Ovary (tissue), 9 donors: ENCODE data around the gene SWAP70. TPM values are rescaled to one million over a fixed set of nuclear protein-coding genes. Genes with fewer than 3 reads are reported as not detected.
"Not testable (repeated sequence)": the region's sequence is repeated elsewhere in the genome, so short reads cannot be mapped to it uniquely, and the experiment has no call there.

Source experiments
- DNase-seq, 5 donors: peaks; one replicate each; pipeline ENCODE4 v3.0.0-alpha.2; 2019 to 2020
- H3K27ac ChIP-seq, 2 donors: fragments of 200-600 bp; one replicate each; pipeline versions ENCODE4 v1.5.1 to v1.8.0; 2019 to 2022
- H3K27me3 ChIP-seq: fragments of 200-600 bp; one replicate; pipeline ENCODE4 v1.8.0; 2022
- H3K36me3 ChIP-seq: fragments of 200-600 bp; sonication (generic); one replicate; pipeline ENCODE4 v1.5.1; 2019
- H3K4me1 ChIP-seq: one replicate; pipeline ENCODE4 v1.8.1; 2013; ENCODE audit warnings: mild to moderate bottlenecking, moderate library complexity; ENCODE audit not compliant: insufficient read depth
- H3K4me3 ChIP-seq: fragments of 200-600 bp; sonication (generic); one replicate; pipeline ENCODE4 v1.5.1; 2017
- H3K9me3 ChIP-seq, 2 donors: fragments of 200-600 bp in 1 of 2; sonication (generic) in 1 of 2; one replicate each; pipeline versions ENCODE4 v1.5.1 to v1.8.1; 2013 to 2019; ENCODE audit warnings: mild to moderate bottlenecking in 1 of 2, moderate library complexity in 1 of 2
- EP300 ChIP-seq: sonication (generic); formaldehyde crosslinking; IDR thresholded peaks from one replicate; pipeline ENCODE4 v1.6.1; 2017; ENCODE audit warnings: antibody characterized with exemption
- POLR2A ChIP-seq: fragments of 450-650 bp; IDR thresholded peaks from one replicate; pipeline ENCODE4 v1.6.1; 2017; ENCODE audit warnings: antibody characterized with exemption, mild to moderate bottlenecking, moderate library complexity
- WGBS, 3 donors: extraction: QIAGEN DNeasy Blood & Tissue Kit in 1 of 3; methylation state at CpG; one replicate each; pipeline versions ENCODE4 v1.1.5 to v1.1.7; 2013 to 2017; 5-methylcytosine and 5-hydroxymethylcytosine counted together
- intact Hi-C, 4 donors: fragments of 100-400 bp; cut with DNase I; formaldehyde crosslinking; loops; one replicate each; pipeline versions ENCODE4 v1.11.0 to v1.15.1; 2022 to 2023
- polyA plus RNA-seq, 2 donors: library from polyadenylated mRNA; stranded (reverse); fragments of 200-250 nt in 1 of 2; fragments of 350-450 nt in 1 of 2; fragmentation: Illumina TruSeq in 1 of 2; extraction: RNeasy Lipid Tissue Mini Kit (QIAGEN cat#74804) in 1 of 2; gene quantifications; one replicate each; pipeline ENCODE4 v1.2.3, GENCODE V29; 2013 to 2014
- total RNA-seq, 7 donors: library from RNA; depleted of rRNA in 2 of 7; stranded (reverse); fragments of >200 nt in 2 of 7; fragmentation: NEBNext Ultra II Directional in 3 of 7; extraction: Animal tissue kit (Norgen Biotek cat#: 25700) in 3 of 7; gene quantifications; one replicate each; pipeline versions ENCODE4 v1.1.0 to v1.2.4, GENCODE V29; 2016 to 2023
- TF ChIP-seq, protein P1 (sequence below), 3 donors: fragments of 450-650 bp in 2 of 3; fragments of 200-600 bp in 1 of 3; IDR thresholded peaks; one replicate each; pipeline versions ENCODE4 v1.5.1 to v1.8.0; 2016 to 2022; ENCODE audit warnings: antibody characterized with exemption in 3 of 3, mild to moderate bottlenecking in 1 of 3
- donor health status: DM: no; HTN: no; CAD: no; lungs with moderate emphysema.
- donor health status: DM: no; HTN: no; CAD: no.
- donor health status: Bipolar disorder and iron deficiency.
- donor health status: DM: yes; HTN: yes; CAD: no.
- donor health status: DM: no; HTN: no; CAD: no.
- donor health status: DM: yes; HTN: yes; CAD: no.

Gene SWAP70
- total and polyA plus RNA-seq, 9 donors: 14.1 to 23.7 (median 19.8) TPM

DNA sequence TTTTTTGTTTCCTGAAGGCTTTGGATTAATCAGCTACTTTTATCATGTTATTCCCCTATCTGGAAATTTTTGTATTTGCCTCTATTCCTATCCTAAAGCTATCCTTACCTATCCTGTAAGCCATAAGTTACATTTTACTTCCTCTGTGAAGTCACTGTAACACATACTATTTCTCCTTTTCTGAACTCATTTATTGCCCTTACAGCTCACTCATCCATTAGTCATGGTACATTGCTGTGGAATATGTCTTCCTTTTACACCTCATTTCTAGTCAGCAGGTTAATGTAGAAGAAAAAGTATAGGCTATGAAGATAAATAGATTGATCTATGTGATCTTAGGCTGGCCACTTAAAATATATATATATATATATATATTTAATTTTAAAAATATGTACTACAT, 28.0 kb downstream of the SWAP70 start:
- TF ChIP-seq, protein P1, sequence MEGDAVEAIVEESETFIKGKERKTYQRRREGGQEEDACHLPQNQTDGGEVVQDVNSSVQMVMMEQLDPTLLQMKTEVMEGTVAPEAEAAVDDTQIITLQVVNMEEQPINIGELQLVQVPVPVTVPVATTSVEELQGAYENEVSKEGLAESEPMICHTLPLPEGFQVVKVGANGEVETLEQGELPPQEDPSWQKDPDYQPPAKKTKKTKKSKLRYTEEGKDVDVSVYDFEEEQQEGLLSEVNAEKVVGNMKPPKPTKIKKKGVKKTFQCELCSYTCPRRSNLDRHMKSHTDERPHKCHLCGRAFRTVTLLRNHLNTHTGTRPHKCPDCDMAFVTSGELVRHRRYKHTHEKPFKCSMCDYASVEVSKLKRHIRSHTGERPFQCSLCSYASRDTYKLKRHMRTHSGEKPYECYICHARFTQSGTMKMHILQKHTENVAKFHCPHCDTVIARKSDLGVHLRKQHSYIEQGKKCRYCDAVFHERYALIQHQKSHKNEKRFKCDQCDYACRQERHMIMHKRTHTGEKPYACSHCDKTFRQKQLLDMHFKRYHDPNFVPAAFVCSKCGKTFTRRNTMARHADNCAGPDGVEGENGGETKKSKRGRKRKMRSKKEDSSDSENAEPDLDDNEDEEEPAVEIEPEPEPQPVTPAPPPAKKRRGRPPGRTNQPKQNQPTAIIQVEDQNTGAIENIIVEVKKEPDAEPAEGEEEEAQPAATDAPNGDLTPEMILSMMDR (IDR thresholded peaks at IDR 0.05): no peak
- TF ChIP-seq EP300: no peak
- TF ChIP-seq POLR2A: no peak
- intact Hi-C loops: no loop called here
- Histone ChIP-seq H3K27me3 (no peaks in the 10 kb centered on the region), H3K36me3 (no peaks in the 10 kb centered on the region), H3K9me3 (no peaks in the 10 kb centered on the region), H3K27ac (no peak overlapping the region), H3K4me3 (no peak overlapping the region), H3K4me1 (peaks cover 2% of the 10 kb centered on the region)
- DNase-seq: no peak

- intact Hi-C loops: no loop called here
- peaks cover 2% of the 10 kb centered on the region for H3K4me1 ChIP-seq
- H3K36me3 ChIP-seq: no peaks in the 10 kb centered on the region
- no peak overlapping the region for H3K27ac ChIP-seq
- no peaks in the 10 kb centered on the region for H3K9me3 ChIP-seq
- no peak overlapping the region for H3K4me3 ChIP-seq
- no peaks in the 10 kb centered on the region for H3K27me3 ChIP-seq
- no peak for DNase-seq
- 75 to 80% (median 79%) methylated on average over 2 of the region's 2 CpGs for WGBS, 3 donors
- no peak for TF ChIP-seq POLR2A
- TF ChIP-seq, protein P1 (IDR thresholded peaks at IDR 0.05): no peak
- TF ChIP-seq EP300: no peak
Observed at GRCh38 chr11:9692691-9693090, 28.8 kb downstream of the SWAP70 start.

- no peak for DNase-seq
- 77 to 84% (median 82%) methylated on average over 2 of the region's 2 CpGs for WGBS, 3 donors
- intact Hi-C loops: no loop called here
- Histone ChIP-seq H3K36me3 (no peaks in the 10 kb centered on the region), H3K27ac (no peak overlapping the region), H3K27me3 (no peaks in the 10 kb centered on the region), H3K4me3 (no peak overlapping the region), H3K4me1 (peaks cover 2% of the 10 kb centered on the region), H3K9me3 (no peaks in the 10 kb centered on the region)
- TF ChIP-seq EP300: no peak
- TF ChIP-seq, protein P1 (IDR thresholded peaks at IDR 0.05): no peak
- TF ChIP-seq POLR2A: no peak
Observed at GRCh38 chr11:9693801-9694553, 30.1 kb downstream of the SWAP70 start.

DNA sequence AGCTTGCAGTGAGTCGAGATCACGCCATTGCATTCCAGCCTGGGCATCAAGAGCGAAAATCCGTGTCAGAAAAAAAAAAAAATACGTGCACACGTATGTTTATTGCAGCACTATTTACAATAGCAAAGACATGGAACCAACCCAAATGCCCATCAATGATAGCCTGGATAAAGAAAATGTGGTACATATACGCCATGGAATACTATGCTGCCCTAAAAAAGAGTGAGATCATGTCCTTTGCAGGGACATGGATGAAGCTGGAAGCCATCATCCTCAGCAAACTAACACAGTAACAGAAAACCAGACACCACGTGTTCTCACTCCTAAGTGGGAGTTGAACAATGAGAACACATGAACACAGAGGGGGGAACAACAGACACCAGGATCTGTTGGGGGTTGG, 31.4 kb downstream of the SWAP70 start:
- H3K36me3 ChIP-seq, H3K27ac ChIP-seq, H3K4me1 ChIP-seq, H3K4me3 ChIP-seq, intact Hi-C loops, H3K27me3 ChIP-seq, DNase-seq, H3K9me3 ChIP-seq: not testable (repeated sequence)
- WGBS, 3 donors: 96 to 98% (median 98%) methylated on average over 8 of the region's 8 CpGs

- Histone ChIP-seq H3K4me1 (peaks cover 3% of the 10 kb centered on the region), H3K9me3 (no peaks in the 10 kb centered on the region), H3K4me3 (no peak overlapping the region), H3K27ac (no peak overlapping the region), H3K27me3 (no peaks in the 10 kb centered on the region), H3K36me3 (no peaks in the 10 kb centered on the region)
- intact Hi-C loops: no loop called here
- no peak for TF ChIP-seq EP300
- no peak for TF ChIP-seq POLR2A
- TF ChIP-seq, protein P1 (IDR thresholded peaks at IDR 0.05): no peak
- DNase-seq: no peak
- 93 to 95% (median 95%) methylated on average over 4 of the region's 4 CpGs for WGBS, 3 donors
Observed at GRCh38 chr11:9697766-9698165, 33.9 kb downstream of the SWAP70 start.
